HG03439 (cell line): ENCODE results near the gene MAN2A2.

Experiments
- ATAC-seq: cut with Tn5 transposase; IDR thresholded peaks from one replicate; pipeline ENCODE4 v1.9.1; 2021; ENCODE audit warnings: mild to moderate bottlenecking, moderate library complexity; ENCODE audit not compliant: unreplicated experiment

The MAN2A2 gene

DNA sequence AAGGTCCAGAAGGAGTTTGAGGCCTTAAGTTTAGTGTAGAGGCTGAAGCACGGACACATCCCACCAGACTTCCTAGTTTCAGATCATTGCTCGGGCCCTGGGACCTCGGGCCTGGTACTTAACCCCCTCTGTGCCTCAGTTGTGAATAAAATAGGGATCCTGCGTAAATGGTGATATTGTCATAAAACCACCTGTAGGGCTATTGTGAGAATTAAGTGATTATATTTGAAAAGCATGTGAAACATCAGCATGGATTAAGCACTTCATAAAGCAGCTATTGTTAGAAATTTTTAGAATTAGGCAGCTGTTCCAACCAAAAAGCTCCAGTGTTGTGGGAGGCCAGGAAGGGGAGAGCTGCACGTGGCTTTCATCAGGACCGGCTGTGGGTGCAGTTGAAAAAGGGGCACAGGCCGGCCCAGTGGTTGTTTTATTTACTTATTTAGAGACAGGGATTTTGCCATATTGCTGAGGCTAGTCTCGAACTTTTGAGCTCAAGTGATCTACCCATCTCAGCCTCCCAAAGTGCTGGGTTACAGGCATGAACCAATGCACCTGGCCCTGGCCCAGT, 56.0 kb downstream of the MAN2A2 start:
- no peak for ATAC-seq

DNA sequence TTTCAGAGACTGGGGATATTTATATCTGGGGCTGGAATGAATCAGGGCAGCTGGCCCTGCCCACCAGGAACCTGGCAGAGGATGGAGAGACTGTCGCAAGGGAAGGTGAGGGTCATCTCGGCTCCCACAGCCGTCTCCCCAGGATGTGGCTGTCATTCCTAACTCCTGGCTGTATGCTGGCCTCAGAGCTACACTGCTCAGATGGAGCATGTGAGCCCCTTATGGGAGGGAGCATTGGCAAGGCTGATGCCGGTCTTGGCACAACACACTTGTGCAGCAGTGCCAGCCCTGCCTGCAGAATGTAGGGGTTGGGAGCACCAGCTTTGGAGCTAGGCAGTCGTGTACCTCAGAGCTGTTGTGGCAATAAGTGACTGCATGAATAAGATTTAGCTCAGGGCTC, 56.8 kb downstream of the MAN2A2 start:
- no peak for ATAC-seq

DNA sequence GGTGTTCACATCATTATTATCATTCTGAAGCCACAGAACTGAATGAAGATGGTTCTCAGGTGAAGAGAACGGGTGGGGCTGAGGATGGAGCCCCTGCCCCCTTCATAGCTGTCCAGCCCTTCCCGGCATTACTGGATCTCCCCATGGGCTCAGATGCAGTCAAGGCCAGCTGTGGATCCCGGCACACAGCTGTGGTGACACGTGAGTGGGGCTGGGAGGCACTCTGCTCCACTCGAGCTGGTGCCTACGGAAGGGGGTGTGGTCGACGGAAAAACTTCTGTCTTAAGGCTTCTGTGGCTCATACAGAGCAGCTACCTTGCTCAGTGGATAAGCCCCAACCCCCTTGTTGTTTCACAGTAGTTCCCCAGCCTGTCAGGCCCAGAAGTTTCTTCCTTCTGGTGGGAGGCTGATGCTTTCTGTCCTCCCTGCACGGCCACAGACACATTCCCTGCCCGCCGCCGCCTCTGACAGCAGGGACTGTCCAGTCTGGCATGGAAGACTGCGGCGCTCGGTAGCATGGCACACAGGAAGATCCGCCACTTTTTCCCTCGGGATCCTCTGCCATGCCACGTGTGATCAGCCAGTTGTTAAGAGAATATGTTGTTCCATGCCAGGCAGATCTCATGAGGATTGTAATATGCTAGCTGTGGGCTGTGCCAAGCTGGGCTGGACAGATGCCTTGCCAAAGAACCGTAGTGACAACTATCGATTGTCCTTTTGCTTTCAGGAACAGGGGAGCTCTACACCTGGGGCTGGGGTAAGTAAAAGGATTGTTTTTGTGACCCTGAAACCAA, 57.4 kb downstream of the MAN2A2 start:
- ATAC-seq = no peak

DNA sequence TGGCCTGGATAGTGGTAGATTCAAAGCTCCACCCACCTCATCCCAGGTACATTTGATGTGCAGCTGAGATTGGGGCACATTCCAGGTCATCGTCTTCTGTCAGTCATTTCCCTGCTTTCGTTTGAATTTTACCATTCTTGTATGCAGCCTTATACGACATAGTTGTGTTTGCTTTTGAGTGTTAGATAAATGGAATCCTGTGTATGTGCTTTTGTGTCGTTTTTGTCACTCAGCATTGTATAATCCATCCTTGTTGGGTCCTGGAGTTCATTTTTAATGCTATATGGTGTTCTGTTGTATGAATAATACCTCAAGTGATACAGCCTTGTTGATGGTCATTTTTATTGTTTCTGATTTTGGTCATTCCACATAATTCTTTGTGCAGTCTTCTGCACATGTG, 58.9 kb downstream of the MAN2A2 start:
- ATAC-seq = no peak

DNA sequence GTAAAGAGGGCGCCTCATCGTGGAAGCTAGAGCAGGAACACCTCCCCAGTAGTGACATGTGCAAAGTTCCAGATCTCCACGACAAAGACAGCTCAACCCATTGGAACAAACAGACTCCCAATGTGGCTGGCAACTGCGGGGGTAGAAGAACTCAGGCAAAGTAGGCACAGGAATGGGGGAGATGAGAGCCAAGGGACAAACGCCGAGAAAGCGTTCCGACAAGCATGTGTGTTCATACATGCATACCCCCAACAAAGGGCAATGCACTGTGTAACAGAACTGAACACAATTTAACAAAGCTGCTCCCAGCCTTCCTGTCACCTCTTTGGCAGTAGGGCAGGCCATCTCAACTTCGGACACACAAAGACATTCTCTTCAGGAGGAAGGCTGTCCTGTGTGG, 63.2 kb downstream of the MAN2A2 start:
- ATAC-seq = no peak

DNA sequence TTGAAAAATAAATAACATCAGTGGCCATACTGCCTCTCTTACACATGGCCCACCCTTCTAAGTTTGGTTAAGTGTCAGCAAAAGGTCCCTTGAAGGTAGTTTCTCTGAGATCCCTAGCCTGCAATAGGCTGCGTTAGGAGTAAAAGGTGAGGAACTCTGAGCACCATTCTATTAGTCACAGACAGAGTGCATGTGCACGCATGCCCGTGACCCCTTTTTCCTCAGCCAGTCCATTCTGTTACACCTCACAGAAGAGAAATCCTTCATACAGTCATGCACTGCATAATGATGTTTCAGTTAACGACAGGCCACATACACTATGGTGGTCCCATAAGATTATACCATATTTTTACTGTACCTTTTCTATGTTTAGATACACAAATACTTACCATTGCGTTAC, 64.1 kb downstream of the MAN2A2 start:
- ATAC-seq = no peak

DNA sequence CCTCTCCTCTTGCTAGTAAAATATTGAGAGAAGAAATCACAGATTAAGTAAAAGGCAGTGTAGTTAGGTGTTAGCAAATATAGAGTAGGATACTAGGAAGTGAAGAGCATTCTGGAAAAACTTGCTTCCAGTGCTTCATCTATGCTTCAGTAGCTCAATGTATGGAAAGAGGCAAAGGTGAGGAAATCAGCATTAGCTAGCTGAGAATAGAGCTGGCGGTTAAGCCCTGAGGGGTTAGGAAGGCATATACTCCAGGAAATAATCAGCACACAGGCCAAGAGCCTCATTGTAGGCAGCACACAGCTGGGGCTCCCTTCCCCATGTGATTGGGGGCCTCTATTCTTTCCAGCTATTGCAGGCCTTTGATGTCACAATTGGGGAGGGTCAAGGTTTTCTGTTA, 65.3 kb downstream of the MAN2A2 start:
- no peak for ATAC-seq

DNA sequence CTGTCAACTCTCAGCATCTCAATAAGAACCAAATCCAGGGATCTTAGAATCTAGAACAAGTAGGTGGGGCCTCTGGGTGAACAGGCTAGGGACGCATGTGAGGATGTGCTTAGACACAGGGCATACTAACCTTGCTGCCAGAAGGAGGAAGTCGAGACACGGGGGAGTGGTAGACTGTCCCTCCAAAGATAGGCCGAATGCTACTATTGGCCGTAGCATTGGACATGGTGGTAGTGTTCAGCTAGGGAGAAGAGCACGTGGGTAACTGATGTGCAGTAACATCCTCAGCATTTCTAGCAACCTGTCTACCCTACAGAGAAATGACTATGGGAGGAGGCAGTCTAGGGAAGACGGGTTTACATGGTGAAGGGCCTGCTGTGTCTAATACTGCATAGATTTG, 67.2 kb downstream of the MAN2A2 start:
- ATAC-seq = no peak

DNA sequence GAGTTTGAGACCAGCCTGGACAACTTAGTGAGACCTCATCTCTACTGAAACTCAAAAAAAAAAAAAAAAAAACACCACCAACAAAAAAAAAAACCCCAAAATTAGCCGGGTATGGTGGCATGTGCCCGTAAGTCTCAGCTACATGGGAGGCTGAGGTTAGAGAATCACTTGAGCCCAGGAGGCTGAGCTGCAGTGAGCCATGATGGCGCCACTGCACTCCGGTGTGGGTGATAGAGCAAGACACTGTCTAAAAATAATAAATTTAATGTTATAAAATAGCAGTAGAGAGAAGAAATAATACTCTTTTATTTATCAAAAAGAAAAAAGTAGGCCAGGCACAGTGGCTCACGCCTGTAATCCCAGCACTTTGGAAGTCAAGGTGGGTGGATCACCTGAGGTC, 69.0 kb downstream of the MAN2A2 start:
- ATAC-seq = no peak
